ENCODE data around the gene WDR62. TPM values are rescaled to one million over a fixed set of nuclear protein-coding genes. Genes with fewer than 3 reads are reported as not detected.

The WDR62 gene
- total RNA-seq, 4 donors from 2014 or later: 0.42 to 2.1 (median 1.4) TPM

DNA sequence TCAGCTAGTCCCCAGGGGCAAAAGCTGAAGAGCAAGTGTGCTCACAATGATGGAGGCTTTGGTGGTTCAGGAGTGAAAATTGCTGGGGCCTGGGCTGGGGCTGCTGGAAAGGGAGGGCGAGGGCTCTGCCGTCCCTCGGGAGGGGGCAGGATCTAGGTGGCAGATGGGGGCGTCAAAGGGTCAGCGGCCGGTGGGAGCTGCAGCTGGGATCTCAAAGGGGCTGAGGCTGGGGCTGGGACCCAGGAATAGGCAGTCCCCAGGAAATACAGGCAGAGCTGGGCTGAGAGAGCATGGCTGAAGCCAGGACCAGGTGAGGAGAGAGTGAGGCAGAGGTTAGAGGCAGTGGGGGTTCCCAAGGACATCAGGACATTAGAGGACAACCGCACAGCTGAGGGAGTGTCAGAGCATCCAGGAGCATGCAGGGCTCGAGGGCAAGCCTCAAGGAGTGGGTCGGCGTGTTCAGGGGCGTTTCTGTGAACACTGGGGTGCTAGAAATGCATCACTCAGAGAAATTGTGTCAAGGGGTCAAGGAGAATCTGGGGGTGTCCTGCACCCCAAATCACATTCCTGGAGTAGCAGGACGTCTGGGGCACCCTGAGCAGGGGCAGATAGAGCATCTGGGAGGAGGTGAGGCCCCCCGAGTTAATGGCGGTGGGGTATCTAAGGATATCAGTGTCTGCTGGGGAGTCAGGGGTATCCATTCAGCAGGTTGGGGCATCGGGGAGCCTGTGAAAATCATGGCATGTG lies 44.9 kb upstream of the WDR62 start:
- Histone ChIP-seq H3K27me3 (no peaks in the 10 kb centered on the region), H3K4me3 (peak overlapping the region; percentile 27 to 53 (median 42)), H3K36me3 (no peaks in the 10 kb centered on the region), H3K27ac (peak overlapping the region; percentile 39 to 88 (median 78)), H3K4me1 (peaks cover 0 to 33% (median 22%) of the 10 kb centered on the region in 4 donors), H3K9me3 (no peaks in the 10 kb centered on the region)
- no peak for DNase-seq (ENCODE audit: low spot score in 2 of 2)
- TF ChIP-seq POLR2A (IDR thresholded peaks at IDR 0.05) (no peak), EP300 (IDR thresholded peaks at IDR 0.05) (no peak)
- TF ChIP-seq, protein P1, sequence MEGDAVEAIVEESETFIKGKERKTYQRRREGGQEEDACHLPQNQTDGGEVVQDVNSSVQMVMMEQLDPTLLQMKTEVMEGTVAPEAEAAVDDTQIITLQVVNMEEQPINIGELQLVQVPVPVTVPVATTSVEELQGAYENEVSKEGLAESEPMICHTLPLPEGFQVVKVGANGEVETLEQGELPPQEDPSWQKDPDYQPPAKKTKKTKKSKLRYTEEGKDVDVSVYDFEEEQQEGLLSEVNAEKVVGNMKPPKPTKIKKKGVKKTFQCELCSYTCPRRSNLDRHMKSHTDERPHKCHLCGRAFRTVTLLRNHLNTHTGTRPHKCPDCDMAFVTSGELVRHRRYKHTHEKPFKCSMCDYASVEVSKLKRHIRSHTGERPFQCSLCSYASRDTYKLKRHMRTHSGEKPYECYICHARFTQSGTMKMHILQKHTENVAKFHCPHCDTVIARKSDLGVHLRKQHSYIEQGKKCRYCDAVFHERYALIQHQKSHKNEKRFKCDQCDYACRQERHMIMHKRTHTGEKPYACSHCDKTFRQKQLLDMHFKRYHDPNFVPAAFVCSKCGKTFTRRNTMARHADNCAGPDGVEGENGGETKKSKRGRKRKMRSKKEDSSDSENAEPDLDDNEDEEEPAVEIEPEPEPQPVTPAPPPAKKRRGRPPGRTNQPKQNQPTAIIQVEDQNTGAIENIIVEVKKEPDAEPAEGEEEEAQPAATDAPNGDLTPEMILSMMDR (IDR thresholded peaks at IDR 0.05): no peak
- 51 to 53% methylated on average over 15 of the region's 15 CpGs for WGBS, 2 donors

DNA sequence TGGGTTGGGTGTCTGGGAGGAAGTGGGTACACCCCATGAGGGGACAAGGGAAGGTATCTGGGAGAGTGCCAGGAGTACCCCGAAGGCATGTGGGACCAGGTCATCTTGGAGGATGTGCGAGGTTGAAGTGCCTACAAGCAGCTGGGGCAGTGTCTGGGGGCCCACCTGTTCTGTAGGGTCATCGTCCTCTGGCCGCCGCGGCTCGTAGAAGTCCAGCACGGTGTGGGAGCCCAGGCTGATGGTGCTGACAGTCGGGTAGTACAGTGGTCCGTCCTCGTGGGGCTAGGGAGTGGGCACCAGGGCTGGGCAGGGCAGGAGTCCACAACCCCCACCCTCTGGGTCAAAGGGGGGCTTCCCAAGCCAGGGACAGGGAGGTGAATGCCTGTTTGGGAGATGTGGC lies 44.3 kb upstream of the WDR62 start:
- 94 to 97% methylated on average over 5 to 11 of the region's 11 CpGs for WGBS, 2 donors
- no peak for DNase-seq (ENCODE audit: low spot score in 2 of 2)
- Histone ChIP-seq H3K9me3 (no peaks in the 10 kb centered on the region), H3K36me3 (no peaks in the 10 kb centered on the region), H3K4me3 (no peak overlapping the region), H3K4me1 (peaks cover 0 to 35% (median 22%) of the 10 kb centered on the region in 4 donors), H3K27me3 (no peaks in the 10 kb centered on the region), H3K27ac (peak overlapping the region in 1 of 4 donors; percentile 88)
- TF ChIP-seq EP300 (IDR thresholded peaks at IDR 0.05): no peak
- TF ChIP-seq, protein P1 (IDR thresholded peaks at IDR 0.05): no peak
- TF ChIP-seq POLR2A (IDR thresholded peaks at IDR 0.05): no peak

DNA sequence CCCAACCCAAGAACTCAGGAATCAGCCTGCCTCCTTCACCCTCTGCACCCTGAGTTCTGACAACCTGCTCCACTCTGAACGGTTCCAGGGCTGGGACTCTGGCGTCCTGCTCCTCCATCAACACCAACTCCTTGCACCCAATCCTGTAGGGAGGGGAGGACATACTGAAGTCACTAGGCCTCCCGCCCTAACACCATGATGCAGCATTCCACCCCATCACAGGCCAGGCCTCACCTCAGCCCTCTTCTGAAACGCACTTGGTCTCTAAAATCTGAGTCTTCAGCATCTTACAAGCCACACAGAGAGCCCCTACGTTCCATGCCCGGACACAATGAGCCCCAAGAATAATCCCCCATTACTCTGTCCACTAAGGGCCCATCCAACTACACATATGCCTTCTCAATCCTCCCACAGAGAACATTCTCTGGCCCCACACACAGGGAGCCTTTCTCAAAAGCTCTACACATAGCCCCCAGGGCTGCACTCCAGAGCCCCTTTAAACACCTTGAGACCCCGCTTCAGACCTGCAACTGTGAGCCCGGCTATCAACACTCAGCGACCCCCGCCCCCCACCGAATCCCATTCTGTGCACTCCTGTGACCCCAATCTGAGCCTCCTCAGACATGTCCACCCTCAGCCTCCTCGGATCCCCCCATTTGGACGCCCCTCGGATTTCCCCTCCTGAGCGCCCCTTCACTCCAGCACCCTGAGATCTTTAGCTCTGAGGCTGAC lies 41.3 kb upstream of the WDR62 start:
- Histone ChIP-seq H3K27ac (peak overlapping the region; percentile 80 to 96 (median 90)), H3K27me3 (no peaks in the 10 kb centered on the region), H3K36me3 (peaks cover 0 to 30% (median 0%) of the 10 kb centered on the region in 3 donors), H3K4me1 (peaks cover 0 to 35% (median 21%) of the 10 kb centered on the region in 4 donors), H3K4me3 (peak overlapping the region; percentile 57 to 75 (median 69)), H3K9me3 (no peaks in the 10 kb centered on the region)
- TF ChIP-seq, protein P1 (IDR thresholded peaks at IDR 0.05): no peak
- TF ChIP-seq POLR2A (IDR thresholded peaks at IDR 0.05) (no peak), EP300 (IDR thresholded peaks at IDR 0.05) (no peak)
- DNase-seq (ENCODE audit: low spot score in 2 of 2): no peak
- WGBS, 2 donors: 25 to 26% methylated on average over 15 of the region's 15 CpGs

DNA sequence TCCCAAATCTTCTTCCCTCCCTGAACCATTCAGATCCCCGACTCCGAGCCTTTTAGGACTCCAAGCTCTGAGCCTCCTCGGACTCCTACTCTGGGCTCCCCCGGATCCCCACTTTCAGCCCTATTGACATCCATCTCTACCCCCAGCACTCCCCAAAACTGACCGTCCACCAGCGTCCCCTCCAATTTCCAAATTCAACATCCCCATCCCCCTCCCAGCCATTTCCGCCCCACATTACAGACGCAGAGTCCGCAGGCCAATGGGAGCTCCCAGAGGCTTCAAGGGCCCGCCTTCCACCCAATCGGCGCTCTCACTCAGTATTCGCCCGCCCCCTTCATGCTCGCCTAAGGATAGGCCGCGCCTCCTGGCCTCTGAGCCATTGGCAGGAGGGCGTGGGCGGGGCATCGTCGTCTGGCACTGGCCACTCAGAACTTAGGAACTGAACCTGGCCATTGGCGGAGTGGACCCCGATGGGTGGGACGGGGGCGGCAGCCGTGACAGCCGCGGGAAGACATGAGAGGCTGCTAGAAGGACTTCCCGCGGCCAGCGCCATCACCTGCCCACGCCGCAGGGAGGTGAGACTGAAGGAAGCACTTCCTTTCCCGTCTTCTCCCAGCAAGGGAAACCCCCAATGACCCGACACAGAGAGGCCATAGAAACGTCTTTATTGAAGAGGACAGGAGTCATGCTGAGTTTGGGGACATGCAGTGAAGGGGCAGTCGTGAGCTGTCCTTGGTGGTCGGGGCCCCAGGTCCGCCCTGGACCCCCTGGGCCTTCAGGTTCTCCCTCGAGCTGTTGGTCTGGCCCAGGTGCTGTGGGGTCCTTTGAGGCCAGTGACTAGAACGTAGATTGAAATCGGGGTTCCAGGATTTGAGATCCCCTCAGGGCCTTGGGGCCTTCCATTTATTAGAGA lies 40.4 kb upstream of the WDR62 start, which contains the start of gene ALKBH6:
Gene ALKBH6 (minus strand): TSS at position 202 of the 913 bp plus-strand sequence. CDS start 816 bp downstream, outside the sequence.
- peak; percentile 100 for DNase-seq (ENCODE audit: low spot score in 2 of 2)
- Histone ChIP-seq H3K9me3 (no peaks in the 10 kb centered on the region), H3K4me3 (peak within 1 kb of the TSS; percentile 57 to 75 (median 69)), H3K27ac (peak within 1 kb of the TSS; percentile 80 to 96 (median 90)), H3K4me1 (peaks cover 0 to 27% (median 14%) of the 10 kb centered on the region in 4 donors), H3K36me3 (peaks cover 0 to 38% (median 0%) of the 10 kb centered on the region in 3 donors), H3K27me3 (no peaks in the 10 kb centered on the region)
- 2 to 3% methylated on average over 40 to 41 of the region's 42 CpGs for WGBS, 2 donors
- TF ChIP-seq EP300 (IDR thresholded peaks at IDR 0.05): peak; percentile 44 to 47
- TF ChIP-seq POLR2A (IDR thresholded peaks at IDR 0.05): no peak
- TF ChIP-seq, protein P1 (IDR thresholded peaks at IDR 0.05): peak in 2 of 5 experiments; percentile 24 to 43

All from tibial nerve (tissue), 4 donors.